ENCODE results near the gene LIMCH1. TPM values are rescaled to one million over a fixed set of nuclear protein-coding genes. Genes with fewer than 3 reads are reported as not detected.

The LIMCH1 gene
- total RNA-seq, 1 experiment from 2014 or later, result 10.4 TPM

DNA sequence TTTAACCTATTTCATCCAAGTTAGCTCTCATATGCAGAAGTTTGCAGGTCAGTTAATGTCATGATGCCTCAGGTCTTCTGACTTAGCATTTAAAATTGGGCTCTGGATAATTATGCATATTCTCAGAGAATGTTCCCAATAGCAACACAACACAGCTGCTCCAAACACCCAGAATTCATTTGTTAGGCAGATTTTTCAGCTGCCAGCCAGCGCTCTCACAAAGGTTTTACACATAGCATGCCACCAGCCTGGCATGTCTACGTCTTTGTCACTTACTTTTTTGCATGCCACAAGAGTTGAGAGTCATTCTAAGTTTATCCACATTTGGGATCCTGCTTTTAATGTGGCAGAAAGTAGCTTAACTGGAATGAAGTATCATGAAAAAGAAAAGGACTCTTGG, 84.8 kb downstream of the LIMCH1 start:
- H3K4me2 ChIP-seq (ENCODE audit: low read length), result no peak overlapping the region
- no peak overlapping the region for H3K4me3 ChIP-seq (replicated peaks in 1 of 2; ENCODE audit: low read depth in 1 of 2, low read length in 2 of 2)
- BruUV-seq (replicated peaks), result no TSS peak
- POLR2A ChIA-PET, result no interaction called here
- H3K36me3 ChIP-seq (ENCODE audit: control insufficient read depth in 1 of 2, insufficient read depth in 2 of 2, low read length in 2 of 2), result no peaks in the 10 kb centered on the region
- RAD21 ChIA-PET (ENCODE audit: low non-redundant PET in 1 of 2, low total read pairs in 2 of 2, uncharacterized antibody in 2 of 2, unreplicated experiment in 2 of 2), result interaction anchor here in 1 of 2 experiments (0.8 kb wide), 1 partner anchor 709 kb away, joined by 4 read pairs; no protein-coding TSS in a partner anchor
- intact Hi-C loops (cut with micrococcal nuclease), result loop anchor here (1.0 kb wide), 1 partner anchor 36 kb away; no protein-coding TSS in a partner anchor
- H3K27ac ChIP-seq (ENCODE audit: low read depth, low read length), result no peak overlapping the region
- H3K4me1 ChIP-seq (ENCODE audit: control insufficient read depth in 1 of 2, insufficient read depth in 2 of 2, low read length in 2 of 2), result no peaks in the 10 kb centered on the region
- CTCF ChIA-PET, result no interaction called here
- no peaks in the 10 kb centered on the region for H3K27me3 ChIP-seq (ENCODE audit: insufficient read depth, low read length)
- no peak overlapping the region for H3K9ac ChIP-seq (ENCODE audit: low read length)
- H3K9me2 ChIP-seq (ENCODE audit: insufficient read depth), result no peaks in the 10 kb centered on the region
- no peaks in the 10 kb centered on the region for H3K9me3 ChIP-seq (ENCODE audit: control insufficient read depth in 1 of 2, insufficient read depth in 1 of 2, low read depth in 1 of 2, low read length in 2 of 2)
- no peaks in the 10 kb centered on the region for H3K79me2 ChIP-seq (ENCODE audit: insufficient read depth, low read length)
- no peaks in the 10 kb centered on the region for H4K20me1 ChIP-seq (ENCODE audit: insufficient read depth)
- no peak for TF ChIP-seq TCF7L2 (IDR thresholded peaks at IDR 0.05; ENCODE audit: borderline replicate concordance, extremely low read depth, insufficient read depth, insufficient read length)
- no peak for TF ChIP-seq SIN3A (IDR thresholded peaks at IDR 0.05; ENCODE audit: low read depth)
- no peak for TF ChIP-seq ZNF274 (IDR thresholded peaks at IDR 0.05; ENCODE audit: low read depth, low read length)
- no peak for TF ChIP-seq POLR2AphosphoS5 (IDR thresholded peaks at IDR 0.05; ENCODE audit: low read depth, low read length)
- TF ChIP-seq RAD21 (IDR thresholded peaks at IDR 0.05; ENCODE audit: low read depth), result no peak
- no peak for TF ChIP-seq EZH2 (IDR thresholded peaks at IDR 0.05)
- TF ChIP-seq FOSL1 (IDR thresholded peaks at IDR 0.05; ENCODE audit: low read depth), result no peak
- TF ChIP-seq EZH2phosphoT487 (IDR thresholded peaks at IDR 0.05; ENCODE audit: borderline replicate concordance), result no peak
- TF ChIP-seq CBX3 (IDR thresholded peaks at IDR 0.05; ENCODE audit: low read depth), result no peak
- TF ChIP-seq, protein P1, sequence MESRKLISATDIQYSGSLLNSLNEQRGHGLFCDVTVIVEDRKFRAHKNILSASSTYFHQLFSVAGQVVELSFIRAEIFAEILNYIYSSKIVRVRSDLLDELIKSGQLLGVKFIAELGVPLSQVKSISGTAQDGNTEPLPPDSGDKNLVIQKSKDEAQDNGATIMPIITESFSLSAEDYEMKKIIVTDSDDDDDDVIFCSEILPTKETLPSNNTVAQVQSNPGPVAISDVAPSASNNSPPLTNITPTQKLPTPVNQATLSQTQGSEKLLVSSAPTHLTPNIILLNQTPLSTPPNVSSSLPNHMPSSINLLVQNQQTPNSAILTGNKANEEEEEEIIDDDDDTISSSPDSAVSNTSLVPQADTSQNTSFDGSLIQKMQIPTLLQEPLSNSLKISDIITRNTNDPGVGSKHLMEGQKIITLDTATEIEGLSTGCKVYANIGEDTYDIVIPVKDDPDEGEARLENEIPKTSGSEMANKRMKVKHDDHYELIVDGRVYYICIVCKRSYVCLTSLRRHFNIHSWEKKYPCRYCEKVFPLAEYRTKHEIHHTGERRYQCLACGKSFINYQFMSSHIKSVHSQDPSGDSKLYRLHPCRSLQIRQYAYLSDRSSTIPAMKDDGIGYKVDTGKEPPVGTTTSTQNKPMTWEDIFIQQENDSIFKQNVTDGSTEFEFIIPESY (IDR thresholded peaks at IDR 0.05; ENCODE audit: extremely low read depth, insufficient replicate concordance, low read length), result no peak
- no peak for TF ChIP-seq EGR1 (IDR thresholded peaks at IDR 0.05; ENCODE audit: low read depth)
- no peak for TF ChIP-seq YY1 (IDR thresholded peaks at IDR 0.05; ENCODE audit: extremely low read depth, insufficient replicate concordance, low read depth, low read length)
- no peak for TF ChIP-seq JUND (IDR thresholded peaks at IDR 0.05)
- TF ChIP-seq, protein P2, sequence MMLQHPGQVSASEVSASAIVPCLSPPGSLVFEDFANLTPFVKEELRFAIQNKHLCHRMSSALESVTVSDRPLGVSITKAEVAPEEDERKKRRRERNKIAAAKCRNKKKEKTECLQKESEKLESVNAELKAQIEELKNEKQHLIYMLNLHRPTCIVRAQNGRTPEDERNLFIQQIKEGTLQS (IDR thresholded peaks at IDR 0.05), result no peak
- TF ChIP-seq CEBPB (IDR thresholded peaks at IDR 0.05; ENCODE audit: low read depth), result no peak
- ATAC-seq (no peak), DNase-seq (ENCODE audit: low read depth, low spot score) (no peak)
- no peak overlapping the region for H2AFZ ChIP-seq (ENCODE audit: low read depth, low read length, poor library complexity, severe bottlenecking)
